ENCODE measurements around the gene PSORS1C1.
A peak's percentile ranks its signal among the peaks of the same experiment; 100 is the strongest.

Gene PSORS1C1

DNA sequence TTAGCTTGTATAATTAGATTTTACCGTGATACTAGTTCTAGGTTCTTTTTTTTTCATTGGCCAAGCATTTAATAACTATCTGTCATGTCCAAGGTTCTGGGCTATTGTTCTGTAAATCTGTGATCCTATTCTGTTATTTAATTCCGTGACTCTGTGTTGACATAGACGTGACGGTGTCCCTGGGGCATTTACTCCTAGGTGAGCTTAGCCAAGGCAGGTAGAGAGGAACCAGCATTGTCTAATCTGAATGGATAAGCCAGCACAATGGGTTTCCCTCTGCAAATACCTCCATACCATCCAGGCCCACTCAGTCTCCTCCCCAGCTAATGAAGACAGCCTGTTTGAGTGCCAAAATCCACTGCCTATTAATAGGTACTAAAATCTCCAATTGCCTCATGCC, 14.5 kb downstream of the PSORS1C1 start:
- H3K27ac ChIP-seq: no peak overlapping the region
- CTCF ChIA-PET: interaction anchor here (0.6 to 1.7 kb wide), 5 partner anchors 9 to 118 kb away, joined by 3 to 4 read pairs (median 3); partner anchors contain the start of gene PSORS1C2
- POLR2A ChIA-PET (ENCODE audit: low non-redundant PET): no interaction called here
- no peak for TF ChIP-seq CTCF (conservative IDR thresholded peaks at IDR 0.05; ENCODE audit: low read depth)
- no peak for DNase-seq (ENCODE audit: low spot score)

DNA sequence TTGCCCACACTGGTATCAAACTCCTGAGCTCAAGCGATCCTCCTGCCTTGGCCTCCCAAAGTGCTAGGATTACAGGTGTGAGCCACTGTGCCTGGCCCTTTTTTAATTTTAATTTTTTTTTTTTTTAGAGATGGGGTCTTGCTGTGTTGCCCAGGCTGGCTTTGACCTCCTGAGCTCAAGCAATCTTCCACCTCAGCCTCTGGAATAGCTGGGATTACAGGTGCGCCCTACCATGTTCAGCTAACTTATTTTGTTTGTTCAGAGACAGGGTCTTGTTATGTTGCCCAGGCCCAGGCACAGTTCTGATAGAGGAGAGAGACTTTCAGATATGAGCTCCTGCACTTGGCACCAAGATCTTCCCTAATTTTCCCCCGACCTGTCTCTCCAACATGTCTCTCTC, 16.2 kb downstream of the PSORS1C1 start:
- H3K27ac ChIP-seq: no peak overlapping the region
- POLR2A ChIA-PET (ENCODE audit: low non-redundant PET): no interaction called here
- DNase-seq (ENCODE audit: low spot score): no peak
- TF ChIP-seq CTCF (conservative IDR thresholded peaks at IDR 0.05; ENCODE audit: low read depth): no peak
- CTCF ChIA-PET: interaction anchor here (0.6 kb wide), 1 partner anchor 533 kb away, joined by 3 read pairs; no protein-coding TSS in a partner anchor

DNA sequence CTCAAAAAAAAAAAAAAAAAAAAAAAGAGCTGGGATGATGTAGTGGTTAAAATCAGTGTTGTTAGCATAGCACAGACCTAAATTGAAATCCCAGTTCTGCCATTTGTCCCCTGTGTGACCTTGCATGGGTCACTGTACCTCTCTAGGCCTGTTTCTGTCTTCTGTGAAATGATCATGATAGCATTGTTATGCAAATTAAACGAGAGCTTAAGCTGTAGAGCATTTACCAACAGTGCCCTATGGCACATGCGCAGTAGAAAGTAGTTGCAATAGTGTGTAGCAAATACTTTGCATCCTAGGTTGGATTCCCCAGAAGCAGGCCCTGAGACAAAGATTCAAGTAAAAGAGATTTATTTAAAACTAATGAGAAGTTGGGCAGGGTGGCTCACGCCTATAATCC, 17.0 kb downstream of the PSORS1C1 start:
- DNase-seq (ENCODE audit: low spot score): no peak
- ChIA-PET POLR2A (ENCODE audit: low non-redundant PET) (no interaction called here), CTCF (interaction anchor here (0.6 kb wide), 1 partner anchor 61 kb away, joined by 4 read pairs; no protein-coding TSS in a partner anchor)
- H3K27ac ChIP-seq: no peak overlapping the region
- TF ChIP-seq CTCF (conservative IDR thresholded peaks at IDR 0.05; ENCODE audit: low read depth): no peak

DNA sequence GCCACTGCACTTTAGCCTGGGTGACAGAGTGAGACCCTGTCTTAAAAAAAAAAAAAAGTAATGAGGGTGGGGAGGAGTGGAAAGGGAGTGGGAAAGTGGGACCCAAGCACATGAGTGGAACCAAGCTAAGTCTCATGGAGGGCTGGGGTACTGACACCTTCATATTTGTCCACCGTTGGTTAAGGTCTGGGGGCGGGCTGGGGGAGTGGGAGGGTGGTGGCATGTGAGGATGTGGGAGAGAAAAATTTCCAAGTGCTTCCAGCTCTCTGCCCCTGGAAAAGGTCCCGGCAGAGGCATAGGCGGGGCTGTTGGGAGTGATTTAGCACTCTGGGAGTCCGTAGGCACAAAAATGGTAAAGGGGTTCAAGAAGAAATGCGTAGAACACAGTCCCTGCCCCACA, 18.2 kb downstream of the PSORS1C1 start:
- ChIA-PET CTCF (interaction anchor here (0.6 to 1.1 kb wide), 3 partner anchors 54 to 235 kb away, joined by 3 to 5 read pairs (median 3); no protein-coding TSS in a partner anchor), POLR2A (ENCODE audit: low non-redundant PET) (no interaction called here)
- H3K27ac ChIP-seq: no peak overlapping the region

DNA sequence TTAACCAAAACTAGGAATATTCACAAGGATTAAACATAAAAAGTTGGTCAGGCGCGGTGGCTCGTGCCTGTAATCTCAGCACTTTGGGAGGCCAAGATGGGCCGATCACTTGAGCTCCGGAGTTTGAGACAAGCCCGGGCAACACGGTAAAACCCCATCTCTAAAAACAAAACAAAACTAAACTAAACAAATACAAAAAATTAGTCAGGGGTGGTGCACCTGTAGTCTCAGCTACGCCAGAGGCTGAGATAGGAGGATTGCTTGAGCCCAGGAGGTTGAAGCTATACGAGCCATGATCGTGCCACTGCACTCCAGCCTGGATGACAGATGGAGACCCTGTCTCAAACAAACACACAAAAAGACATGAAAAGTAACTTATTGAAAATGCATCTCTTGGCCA, 21.1 kb downstream of the PSORS1C1 start:
- POLR2A ChIA-PET (ENCODE audit: low non-redundant PET): interaction anchor here (0.7 kb wide), 1 partner anchor 242 kb away, joined by 5 read pairs; no protein-coding TSS in a partner anchor
- no peak for TF ChIP-seq CTCF (conservative IDR thresholded peaks at IDR 0.05; ENCODE audit: low read depth)
- no peak overlapping the region for H3K27ac ChIP-seq
- CTCF ChIA-PET: no interaction called here
- no peak for DNase-seq (ENCODE audit: low spot score)

More for the DNA sequence above, 18.2 kb downstream of the PSORS1C1 start:
- no peak for TF ChIP-seq CTCF (conservative IDR thresholded peaks at IDR 0.05; ENCODE audit: low read depth)
- DNase-seq (ENCODE audit: low spot score): no peak

DNA sequence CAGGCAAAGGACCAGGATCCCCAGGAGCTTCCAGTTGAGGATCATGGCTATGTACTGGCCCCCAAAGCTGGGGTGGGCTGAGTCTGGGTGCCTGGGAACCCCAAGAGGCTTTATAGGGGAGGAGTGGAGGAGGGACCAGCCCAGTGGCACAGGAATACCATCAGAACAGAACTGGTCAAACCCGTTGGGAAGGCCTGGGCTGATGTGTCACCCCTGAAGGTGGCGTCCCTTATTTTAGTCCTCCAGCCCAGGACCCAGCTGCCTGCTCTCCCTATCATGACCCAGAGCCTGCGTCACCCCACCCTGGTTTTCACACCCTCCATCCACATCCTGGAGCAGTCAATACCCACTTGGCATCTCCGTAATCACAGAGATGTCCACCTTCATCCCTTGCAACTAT, 24.4 kb downstream of the PSORS1C1 start, which contains the start of gene PSORS1C2:
TSS of gene PSORS1C2 (minus strand) at position 85 of the 400 bp plus-strand sequence. CDS start at position 45, 40 bp downstream.
- DNase-seq (ENCODE audit: low spot score): no peak
- POLR2A ChIA-PET (ENCODE audit: low non-redundant PET): no interaction called here
- H3K27ac ChIP-seq: peak within 1 kb of the TSS; percentile 39; the same call in 1 of the 2 replicates
- TF ChIP-seq CTCF (conservative IDR thresholded peaks at IDR 0.05; ENCODE audit: low read depth): no peak
- CTCF ChIA-PET: interaction anchor here (0.7 to 2.8 kb wide), 4 partner anchors 10 to 228 kb away, joined by 3 to 20 read pairs (median 4); no protein-coding TSS in a partner anchor
